GM19452 (cell line): ENCODE measurements around the gene MAP6.
"Not testable (repeated sequence)": the region's sequence is repeated elsewhere in the genome, so short reads cannot be mapped to it uniquely, and the experiment has no call there.

Experiments used
- ATAC-seq: cut with Tn5 transposase; IDR thresholded peaks from one replicate; pipeline ENCODE4 v1.9.1; 2021; ENCODE audit not compliant: unreplicated experiment

MAP6 gene

DNA sequence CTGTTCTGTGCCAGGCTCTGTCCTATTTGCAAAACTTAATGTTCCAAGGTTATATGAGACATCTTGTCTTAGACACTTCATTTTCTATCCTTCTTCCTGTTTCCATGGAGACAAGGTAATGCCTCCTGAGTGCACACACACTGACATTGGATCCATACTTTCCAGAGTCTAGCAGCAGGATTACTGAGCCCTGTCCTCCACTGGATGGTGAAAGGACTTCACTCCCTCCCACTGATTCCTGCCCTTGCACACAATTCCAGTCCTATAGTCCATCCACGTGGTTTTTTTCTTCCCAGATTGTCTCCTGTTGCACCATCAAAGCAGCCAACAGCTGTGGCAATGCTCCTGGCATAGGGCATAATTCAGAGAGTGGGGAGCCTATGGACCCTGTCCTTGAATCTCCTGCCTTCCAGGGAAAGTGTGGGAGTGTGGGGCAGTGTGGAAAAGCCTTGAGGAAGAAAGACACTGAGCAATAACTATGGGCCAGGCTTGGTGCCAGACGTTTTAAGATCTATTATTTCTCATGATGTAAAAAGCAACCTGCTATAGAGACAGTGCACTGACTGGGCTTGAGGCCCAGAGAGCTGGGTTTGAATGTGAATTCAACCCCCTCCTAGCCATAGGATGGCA is 75.4 kb downstream of the MAP6 start:
- ATAC-seq = no peak

DNA sequence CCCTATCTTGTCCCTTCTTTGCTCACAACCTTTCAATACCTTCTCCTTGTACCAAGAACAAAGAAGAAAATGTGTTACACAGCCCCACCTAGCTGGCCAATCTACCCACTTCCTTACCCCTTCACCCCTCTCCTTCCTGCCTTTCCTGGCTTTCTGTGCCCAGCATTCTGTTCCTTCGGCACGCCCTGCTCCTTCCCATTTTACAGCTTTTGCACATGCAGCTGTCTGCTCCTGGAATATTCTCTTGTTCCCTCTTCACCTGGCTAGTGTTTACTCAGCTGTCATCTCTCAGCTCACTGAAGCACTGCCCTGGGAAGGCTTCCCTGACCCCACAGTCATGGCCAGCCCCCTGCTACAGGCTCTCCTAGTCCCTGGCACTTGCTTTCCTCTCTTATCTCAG is 76.1 kb downstream of the MAP6 start:
- ATAC-seq = no peak

DNA sequence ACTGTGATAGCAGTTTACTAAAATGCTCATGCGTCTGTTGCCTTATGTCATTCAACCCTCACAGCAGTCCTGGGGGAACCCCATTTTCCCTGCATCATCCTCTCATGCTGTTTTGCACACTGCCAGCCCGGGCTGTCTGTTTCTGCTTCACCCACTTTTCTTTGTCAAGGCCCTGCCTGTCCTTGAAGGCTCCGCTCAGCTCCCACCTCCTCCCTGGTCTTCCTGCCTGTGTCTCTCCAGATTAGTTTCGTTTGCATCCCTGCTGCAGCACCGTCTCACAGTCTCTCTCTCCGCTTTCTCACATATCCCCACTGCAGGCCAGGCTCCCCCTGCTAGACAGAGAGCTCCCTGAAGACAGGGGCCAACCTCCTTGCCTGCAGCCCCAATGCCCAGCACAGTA is 76.9 kb downstream of the MAP6 start:
- no peak for ATAC-seq

DNA sequence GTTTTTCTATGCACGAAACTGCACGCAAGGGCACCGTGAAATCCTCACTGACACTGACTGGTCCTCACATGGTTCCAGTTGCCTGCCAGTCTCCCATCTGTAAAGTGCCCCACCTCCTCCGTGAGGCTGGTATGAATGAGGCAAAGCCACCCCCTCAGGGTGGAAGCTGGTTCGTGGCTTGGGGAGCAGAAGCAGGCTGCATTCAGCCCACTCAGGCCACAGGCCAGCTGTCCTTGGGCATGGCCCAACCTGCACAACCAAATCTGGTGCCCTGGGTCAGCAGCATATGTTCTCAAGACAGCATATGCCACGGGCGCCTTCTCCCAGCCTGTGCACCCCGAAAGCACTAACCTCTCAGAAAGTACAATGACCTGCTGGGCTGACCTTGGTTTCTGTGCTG is 77.5 kb downstream of the MAP6 start:
- no peak for ATAC-seq

DNA sequence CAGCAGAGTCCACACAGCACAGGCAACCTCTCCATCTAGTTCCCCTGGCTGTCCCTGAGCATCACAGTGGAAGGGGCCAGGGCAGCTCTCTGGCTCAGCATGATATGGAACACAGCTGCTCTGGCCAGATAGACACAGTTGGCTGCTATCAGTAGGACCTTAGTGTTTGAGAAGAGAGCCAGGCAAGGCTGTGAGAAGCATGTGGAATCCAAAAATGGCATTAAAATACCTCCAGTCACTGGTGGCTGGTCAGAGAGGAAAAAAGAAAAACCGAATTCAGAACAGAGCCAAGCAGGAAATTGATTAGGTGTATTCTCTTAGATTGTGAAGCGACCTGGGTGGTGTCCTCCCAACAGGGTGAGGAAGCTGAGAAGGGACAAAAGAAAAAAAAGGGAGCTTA is 78.9 kb downstream of the MAP6 start:
- ATAC-seq = no peak

DNA sequence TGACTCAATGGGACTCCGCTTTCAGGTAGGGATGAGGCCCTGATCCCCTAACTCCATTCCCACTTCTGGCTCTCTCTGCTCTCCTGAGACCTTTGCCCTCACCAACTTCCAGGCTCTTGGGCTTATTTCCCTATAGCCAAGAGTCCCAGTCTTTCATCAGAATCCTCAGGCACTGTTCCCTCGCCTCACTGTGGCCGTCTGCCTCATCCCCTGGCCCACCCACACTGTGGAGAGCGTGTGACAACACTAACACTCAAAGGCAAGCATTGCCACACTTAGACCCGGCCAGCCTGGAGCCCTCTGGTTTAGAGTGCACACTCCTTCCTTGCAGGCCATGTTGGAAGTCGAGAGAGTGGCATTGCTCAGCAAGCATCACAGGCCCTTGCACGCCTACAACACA is 79.8 kb downstream of the MAP6 start:
- no peak for ATAC-seq

DNA sequence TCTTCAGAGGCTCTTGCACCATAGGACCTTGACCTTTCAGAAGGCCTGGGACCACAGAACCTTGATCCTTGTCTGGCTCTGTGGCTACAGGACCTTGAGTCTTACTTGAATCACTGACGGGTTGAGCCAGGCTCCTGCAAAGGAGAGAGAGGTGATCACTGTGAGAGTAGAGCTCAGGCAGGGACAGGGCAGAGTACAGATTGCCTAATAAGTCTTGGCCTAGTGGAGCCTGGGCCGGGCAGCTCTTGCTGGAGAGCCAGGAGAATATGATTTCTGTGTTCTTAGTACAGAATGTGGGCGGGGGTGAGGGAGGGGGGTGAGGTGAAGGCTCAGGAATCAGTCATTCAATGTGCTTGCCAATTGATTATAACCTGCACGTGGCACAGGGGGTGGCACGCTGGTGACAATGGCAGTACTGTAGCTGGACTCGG is 80.8 kb downstream of the MAP6 start:
- no peak for ATAC-seq

DNA sequence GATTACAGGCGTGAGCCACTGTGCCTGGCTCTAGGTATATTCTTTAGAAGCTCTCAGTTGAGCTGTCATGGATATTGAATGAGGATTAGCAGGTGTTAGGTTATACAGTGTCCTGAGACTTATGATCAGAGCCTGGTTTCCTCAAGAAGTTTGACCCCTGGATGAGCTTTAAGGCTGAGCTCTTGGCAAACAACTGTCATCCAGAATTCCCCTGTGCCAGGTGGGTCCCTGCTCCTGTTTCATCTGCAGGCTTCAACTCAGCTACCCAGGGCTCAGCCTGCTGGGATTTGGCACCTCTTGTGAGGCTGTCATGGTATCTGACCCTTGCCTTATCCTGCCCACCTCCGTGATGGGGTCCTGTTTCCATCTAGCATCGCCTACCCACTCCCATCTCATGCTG is 82.4 kb downstream of the MAP6 start:
- no peak for ATAC-seq

DNA sequence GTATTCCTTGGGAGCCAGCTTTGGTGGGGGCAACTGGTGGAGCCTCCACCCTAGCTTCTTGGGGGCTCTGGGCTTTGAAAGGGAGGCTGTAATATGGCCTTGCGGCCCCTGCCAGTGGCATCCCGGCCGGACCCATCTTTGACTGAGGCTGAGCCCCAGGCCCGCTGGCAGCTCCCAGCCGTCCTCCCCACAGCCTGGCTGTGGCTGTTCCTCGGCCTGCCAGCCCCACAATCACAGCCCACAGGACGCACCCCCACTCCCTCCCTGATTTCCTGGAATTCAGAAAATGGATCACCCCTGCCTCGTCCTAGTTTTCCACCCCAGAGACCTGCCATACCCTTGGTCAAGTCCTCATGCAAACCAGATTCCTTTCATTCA is 83.6 kb downstream of the MAP6 start:
- no peak for ATAC-seq

DNA sequence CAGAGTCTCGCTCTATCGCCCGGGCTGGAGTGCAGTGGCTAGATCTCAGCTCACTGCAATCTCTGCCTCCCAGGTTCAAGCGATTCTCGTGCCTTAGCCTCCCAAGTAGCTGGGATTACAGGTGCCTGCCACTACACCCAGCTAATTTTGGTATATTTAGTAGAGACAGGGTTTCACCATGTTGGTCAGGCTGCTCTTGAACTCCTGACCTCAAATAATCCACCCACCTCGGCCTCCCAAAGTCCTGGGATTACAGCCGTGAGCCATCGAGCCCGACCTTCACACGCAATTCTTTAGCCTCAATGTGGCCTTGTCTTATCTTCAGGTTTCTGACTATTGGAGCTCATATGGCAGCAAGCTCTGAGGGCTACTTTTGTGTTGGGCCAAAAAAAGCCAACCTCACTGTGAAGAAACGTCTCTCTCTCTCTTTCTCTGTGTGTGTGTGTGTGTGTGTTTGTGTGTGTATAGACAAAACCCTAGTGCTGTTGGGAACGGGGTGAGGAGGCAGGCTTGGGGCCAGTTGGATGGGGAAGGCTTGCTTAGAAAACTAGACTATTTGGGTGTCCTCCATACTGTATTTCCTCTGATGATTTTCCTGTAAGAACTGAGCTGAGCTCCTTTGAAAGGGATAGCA is 84.1 kb downstream of the MAP6 start:
- not testable (repeated sequence) for ATAC-seq

DNA sequence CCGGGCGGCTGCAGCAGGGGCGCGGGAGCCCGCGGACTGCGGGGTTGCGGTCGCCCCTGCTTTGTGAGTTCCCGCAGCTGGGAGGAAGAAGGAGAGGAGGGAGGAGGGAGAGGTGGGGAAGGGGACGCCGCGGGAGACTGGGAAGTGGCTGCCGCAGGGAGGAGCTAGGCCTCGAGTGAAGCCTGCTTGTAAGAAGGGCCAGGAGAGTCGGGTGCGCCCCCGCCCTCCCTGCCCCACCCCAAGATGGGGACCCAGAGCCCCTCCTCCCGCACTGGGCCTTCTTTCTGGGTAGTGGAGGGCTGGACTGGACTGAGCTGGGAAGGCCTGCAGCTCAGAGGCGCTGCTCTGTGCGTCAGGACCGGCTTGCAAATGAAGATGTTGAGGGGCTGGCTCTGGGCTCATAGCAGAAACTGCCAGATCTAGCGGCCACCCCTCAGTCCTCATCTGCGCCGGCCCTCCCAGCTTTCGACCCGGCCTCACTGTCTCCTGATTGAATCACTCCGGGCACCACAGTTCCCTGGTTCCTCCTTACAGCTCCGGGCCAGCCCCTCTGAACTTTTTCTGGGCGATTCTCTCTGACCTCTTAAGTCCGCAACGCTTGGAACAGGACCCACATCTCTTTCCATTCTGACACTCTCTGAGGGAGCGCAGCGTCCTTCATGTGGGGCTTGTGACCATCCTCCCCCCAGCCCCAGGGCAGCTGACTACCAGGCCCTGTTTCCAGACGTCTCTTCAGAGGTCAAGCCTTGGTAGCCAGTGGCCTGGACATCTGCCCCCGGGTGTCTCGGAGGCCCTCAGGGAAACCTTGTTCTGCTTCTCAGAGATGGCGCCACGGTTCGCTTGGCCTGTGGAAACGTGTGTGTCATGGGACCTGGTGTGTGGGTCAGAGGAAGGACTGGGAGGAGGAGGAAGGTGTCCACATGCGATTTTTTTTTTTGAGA is 84.8 kb downstream of the MAP6 start:
- no peak for ATAC-seq

DNA sequence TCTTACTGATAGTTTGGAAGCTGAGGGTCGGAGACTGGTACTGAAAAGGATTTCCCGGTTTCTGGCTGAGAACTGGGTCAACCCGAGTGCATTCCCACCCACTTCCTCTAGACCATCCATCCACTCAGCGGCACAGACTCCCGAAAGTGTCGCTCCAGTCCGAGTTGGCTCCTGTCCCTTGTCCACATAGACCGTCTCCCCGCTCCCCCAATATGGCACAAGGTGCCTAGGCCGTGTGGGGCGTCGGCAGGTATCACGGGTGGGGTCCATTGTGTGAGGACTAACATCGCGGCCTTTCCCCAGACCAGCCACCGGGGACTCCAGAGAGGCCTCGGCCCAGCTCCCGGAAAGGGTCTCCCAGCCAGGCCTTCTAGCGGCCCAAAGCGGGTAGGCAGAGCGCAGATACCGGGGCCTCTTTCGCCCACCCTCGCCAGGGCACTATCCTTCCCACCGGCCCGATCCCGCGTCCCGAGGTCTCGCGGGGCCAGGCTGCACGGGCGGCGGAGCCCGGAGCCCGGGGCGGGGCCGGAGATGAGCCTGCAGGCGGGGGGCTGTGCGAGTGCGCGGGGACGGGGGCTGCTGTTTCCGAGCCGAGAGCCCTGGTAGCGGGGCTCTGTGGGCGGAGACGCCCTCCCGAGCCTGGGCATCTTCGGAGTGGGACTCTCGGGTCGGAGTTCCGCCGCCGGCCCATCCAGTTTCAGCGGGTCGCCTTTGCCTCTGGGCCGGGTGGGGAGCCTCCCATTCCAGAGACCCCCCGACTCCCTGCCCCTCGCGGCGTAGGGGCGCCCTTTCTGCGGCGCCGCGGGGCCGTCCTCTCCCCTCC is 85.7 kb downstream of the MAP6 start:
- ATAC-seq = no peak

DNA sequence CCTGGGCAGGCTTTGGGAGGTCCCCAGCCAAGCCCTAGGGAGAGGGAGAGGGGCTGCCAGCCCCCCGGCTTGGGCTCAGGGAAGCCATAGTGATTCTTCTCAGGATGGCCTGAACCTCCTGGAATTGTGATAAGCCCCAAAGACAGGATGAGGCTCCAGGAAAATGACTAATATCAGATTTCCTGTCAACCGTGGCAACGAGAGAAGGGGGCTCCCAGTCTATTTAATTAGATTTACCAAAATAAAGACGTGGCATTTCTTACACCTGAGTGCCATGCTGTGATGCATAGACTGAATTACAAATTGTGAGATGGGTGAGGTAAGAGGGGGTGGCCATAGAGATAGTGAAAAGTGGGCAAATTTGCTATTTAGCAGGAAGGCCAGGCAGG is 86.3 kb downstream of the MAP6 start:
- no peak for ATAC-seq

DNA sequence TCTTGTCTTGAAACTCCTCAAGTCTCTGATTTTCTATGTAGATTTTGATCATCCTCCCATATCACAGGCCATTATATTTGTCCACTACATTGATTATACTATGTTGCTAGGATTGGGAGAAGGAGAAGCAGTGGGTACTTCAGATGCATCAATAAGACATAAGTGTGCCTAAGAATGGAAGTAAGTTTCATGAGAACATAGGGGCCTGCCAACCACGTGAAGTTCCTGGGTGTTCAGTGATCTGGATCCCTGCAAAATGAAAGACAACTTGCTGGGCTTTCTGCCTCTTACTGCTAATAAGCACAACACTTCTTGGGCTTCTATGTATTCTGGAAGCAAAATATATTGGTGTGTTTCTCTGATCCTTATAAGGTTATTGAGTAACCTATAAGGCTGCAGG is 89.0 kb downstream of the MAP6 start:
- ATAC-seq = no peak

DNA sequence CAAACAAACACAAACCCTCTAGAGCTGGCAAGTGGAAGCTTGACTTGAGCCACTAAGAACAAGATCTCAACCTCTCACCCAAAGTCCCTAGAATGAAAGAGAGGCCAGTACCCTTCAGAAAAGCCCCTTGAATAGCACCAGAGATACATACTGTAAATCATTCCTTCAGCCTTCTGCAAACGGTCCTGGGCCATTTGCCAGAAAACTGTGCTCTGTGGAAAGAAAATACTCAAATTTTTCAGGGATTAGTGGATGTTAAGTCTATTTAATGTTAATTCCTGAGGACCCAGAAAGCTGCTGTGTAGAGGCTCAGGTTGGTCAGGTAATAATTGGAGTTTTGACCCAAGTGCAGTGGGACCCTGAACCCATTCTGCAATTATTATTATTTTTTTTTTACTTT is 89.9 kb downstream of the MAP6 start:
- ATAC-seq = no peak

DNA sequence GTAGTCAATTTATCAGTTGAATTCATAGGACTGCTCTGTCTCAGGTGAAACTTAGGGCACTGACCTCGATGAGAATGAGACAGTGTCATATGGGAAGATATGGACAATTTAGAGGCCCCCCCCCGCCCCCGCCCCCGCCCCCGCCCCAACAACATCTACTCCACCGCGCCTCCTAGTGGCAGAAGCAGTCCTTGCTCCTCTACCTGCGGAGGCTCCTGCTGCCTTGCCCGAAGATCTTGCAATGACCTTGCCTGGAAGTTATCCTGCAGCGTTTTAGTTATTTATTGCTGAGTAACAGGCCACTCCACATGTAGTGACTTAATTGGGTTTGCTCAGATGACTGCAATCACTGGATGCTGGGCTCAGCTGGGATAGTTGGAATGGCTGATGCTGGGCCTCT is 91.6 kb downstream of the MAP6 start:
- ATAC-seq = no peak

DNA sequence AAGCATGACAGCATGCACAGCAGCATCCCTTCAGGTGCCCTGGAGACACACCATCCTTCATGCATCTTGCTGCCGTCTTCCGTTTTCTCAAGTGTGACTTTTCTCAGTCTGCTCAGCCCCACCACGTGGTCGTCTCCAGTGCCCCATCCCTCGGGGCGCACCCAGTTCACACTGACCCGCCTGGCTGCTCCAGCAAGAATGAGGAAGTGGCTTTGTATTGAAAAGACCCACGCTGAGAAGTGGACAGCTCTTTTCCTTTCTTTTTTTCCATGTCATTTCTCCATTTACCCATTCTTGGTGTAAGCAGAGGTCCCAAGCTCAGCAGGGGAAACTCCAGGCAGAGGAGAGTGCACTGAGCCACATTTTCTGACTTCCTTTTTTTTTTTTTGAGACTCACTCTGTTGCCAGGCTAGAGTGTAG is 92.3 kb downstream of the MAP6 start:
- no peak for ATAC-seq

DNA sequence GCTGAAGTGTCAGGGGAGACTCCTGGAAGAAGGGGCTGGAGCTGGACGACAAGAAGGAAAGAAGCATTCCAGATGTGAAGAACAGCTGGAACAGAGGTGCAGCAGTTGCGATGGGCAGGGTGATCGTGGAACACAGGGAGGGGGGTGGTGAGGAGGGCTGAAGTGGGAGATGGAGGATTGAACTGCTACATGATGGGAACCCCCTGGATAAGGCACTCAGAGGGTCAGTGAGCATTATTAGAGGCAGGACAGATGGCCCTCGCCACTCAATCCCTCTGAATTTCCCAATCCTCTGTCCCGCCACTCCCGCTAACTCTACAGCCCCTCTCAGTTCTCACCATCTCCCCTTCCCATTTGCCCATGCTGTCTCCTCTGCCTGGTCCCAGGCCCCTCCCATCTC is 92.8 kb downstream of the MAP6 start:
- ATAC-seq = no peak

DNA sequence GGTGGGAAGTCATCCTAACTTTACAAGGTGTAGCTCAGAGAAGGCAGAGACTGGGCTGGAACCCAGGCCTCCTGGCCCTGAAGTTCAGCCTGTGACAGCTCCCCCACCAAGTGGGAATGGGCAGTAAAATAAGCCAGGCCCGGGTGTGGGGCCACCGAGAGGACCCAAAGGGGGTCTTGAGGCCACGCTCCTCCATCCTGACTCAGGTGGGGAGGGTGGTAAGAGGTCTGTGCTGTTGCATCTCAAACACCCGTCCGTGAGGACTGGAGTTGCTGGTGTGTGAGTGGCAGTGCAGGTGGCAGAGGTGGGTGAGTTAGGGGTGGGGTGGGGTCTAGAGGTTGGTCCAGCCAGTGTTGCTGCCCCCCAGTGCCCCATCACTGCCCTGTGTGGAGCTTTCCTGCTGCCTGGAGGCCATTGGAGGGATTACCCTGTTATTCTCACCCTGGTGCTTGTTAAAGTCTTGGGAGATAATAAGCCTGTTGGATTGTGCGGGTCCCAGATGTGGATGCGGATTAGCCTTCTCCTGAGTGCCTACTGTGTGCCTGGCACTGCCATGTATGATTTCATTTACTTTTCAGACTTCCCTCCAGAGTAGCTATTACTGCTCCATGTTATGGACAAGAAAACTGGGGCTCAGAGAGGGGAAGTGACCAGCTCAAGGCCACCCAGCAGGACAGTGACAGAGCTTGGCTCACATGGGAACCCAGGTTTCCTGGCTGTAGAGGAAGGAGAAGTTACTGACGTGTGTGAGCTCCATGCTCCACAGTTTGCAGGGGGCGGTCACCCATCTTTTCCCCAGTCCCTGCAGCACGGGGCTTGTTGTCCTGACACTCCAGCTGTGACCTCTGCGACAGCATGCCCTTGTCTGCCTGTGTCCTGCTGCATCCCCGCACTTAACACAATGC is 93.9 kb downstream of the MAP6 start:
- no peak for ATAC-seq

DNA sequence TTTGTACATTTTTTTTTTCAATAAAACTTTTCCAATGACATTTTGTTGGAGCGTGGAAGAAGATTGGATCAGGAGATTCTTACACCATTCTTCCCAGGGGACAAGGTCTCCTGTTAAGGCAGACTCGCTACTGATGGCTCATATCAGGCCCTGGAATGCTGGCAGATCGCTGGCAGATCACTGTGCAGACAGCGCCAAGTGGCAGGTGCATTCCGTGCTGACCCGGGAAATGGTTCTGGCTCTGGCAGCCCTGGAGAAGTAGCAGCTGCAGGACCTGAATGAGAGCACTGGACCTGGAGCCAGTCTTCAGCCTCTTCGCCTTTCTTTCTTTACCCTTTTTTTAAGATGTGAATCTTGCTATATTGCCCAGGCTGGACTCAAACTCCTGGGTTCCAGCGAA is 96.1 kb downstream of the MAP6 start:
- no peak for ATAC-seq
